GM23248 (cell line): ENCODE results near the gene ANKRD12. TPM values are rescaled to one million over a fixed set of nuclear protein-coding genes. Genes with fewer than 3 reads are reported as not detected.

ENCODE experiments used
- DNase-seq: peaks from one replicate; pipeline ENCODE4 v3.0.0-alpha.2; 2015
- H2AFZ ChIP-seq: fragments of 200-600 bp; sonication (generic); 2 replicates; pipeline ENCODE4 v1.6.1; 2016; ENCODE audit warnings: antibody characterized with exemption
- H3F3A ChIP-seq: fragments of 200-600 bp; sonication (generic); 2 replicates; pipeline ENCODE4 v1.6.1; 2016; ENCODE audit warnings: mild to moderate bottlenecking, antibody characterized with exemption, mixed run types; ENCODE audit not compliant: insufficient read depth
- H3K27ac ChIP-seq: fragments of 200-600 bp; sonication (generic); 2 replicates; pipeline ENCODE4 v1.5.1; 2016; ENCODE audit warnings: mild to moderate bottlenecking
- H3K27me3 ChIP-seq: fragments of 200-600 bp; sonication (generic); replicated peaks from 2 replicates; pipeline ENCODE4 v1.6.1; 2016; ENCODE audit warnings: mild to moderate bottlenecking; ENCODE audit not compliant: insufficient read depth
- H3K36me3 ChIP-seq: fragments of 200-600 bp; sonication (generic); 2 replicates; pipeline ENCODE4 v1.6.1; 2016; ENCODE audit warnings: low read depth, mild to moderate bottlenecking
- H3K4me1 ChIP-seq: fragments of 200-600 bp; sonication (generic); 2 replicates; pipeline ENCODE4 v1.6.1; 2016; ENCODE audit warnings: mild to moderate bottlenecking; ENCODE audit not compliant: insufficient read depth
- H3K4me2 ChIP-seq: fragments of 200-600 bp; sonication (generic); one replicate; pipeline ENCODE4 v1.6.1; 2016; ENCODE audit warnings: mild to moderate bottlenecking; ENCODE audit not compliant: unreplicated experiment
- H3K4me3 ChIP-seq: fragments of 200-600 bp; sonication (generic); 2 replicates; pipeline ENCODE4 v1.5.1; 2016; ENCODE audit warnings: mild to moderate bottlenecking
- H3K79me2 ChIP-seq: fragments of 200-600 bp; sonication (generic); 2 replicates; pipeline ENCODE4 v1.6.1; 2016; ENCODE audit warnings: mild to moderate bottlenecking; ENCODE audit not compliant: insufficient read depth
- H3K9ac ChIP-seq: fragments of 200-600 bp; sonication (generic); 2 replicates; pipeline ENCODE4 v1.6.1; 2016; ENCODE audit warnings: mild to moderate bottlenecking
- H3K9me2 ChIP-seq: fragments of 200-600 bp; sonication (generic); 2 replicates; pipeline ENCODE4 v1.6.1; 2016; ENCODE audit warnings: mixed run types, mild to moderate bottlenecking, moderate library complexity; ENCODE audit not compliant: insufficient read depth
- H3K9me3 ChIP-seq: fragments of 200-600 bp; sonication (generic); one replicate; pipeline ENCODE4 v1.6.1; 2017; ENCODE audit warnings: low read depth
- H4K20me1 ChIP-seq: fragments of 200-600 bp; sonication (generic); 2 replicates; pipeline ENCODE4 v1.6.0; 2016; ENCODE audit not compliant: insufficient read depth
- EZH2 ChIP-seq: fragments of 200-600 bp; sonication (generic); IDR thresholded peaks from 2 replicates; pipeline ENCODE4 v1.6.1; 2018; ENCODE audit warnings: antibody characterized with exemption, mild to moderate bottlenecking; ENCODE audit not compliant: insufficient read depth, poor library complexity, severe bottlenecking
- EZH2phosphoT487 ChIP-seq: fragments of 200-600 bp; sonication (generic); IDR thresholded peaks from 2 replicates; pipeline ENCODE4 v1.6.1; 2018; ENCODE audit warnings: antibody characterized with exemption, moderate library complexity, mild to moderate bottlenecking, low read depth; ENCODE audit not compliant: insufficient read depth
- WGBS, 2 experiments: methylation state at CpG; one replicate each; pipeline ENCODE4 v1.1.6; 2015 to 2017; ENCODE audit warnings: low lambda C conversion rate in 2 of 2, low coverage in 1 of 2; ENCODE audit errors: missing lambda C conversion rate in 2 of 2; 5-methylcytosine and 5-hydroxymethylcytosine counted together
- in situ Hi-C: fragments of 300-500 bp; cut with MboI; formaldehyde crosslinking; loops from 2 replicates; pipeline ENCODE4 v1.15.0; 2020
- polyA plus RNA-seq: library from polyadenylated mRNA; unstranded; fragments of >200 nt; fragmentation: Nextera tagmentation; extraction: Ambion mirVana; gene quantifications from 2 replicates; pipeline ENCODE4 v1.2.1, GENCODE V29; 2016
- total RNA-seq: library from RNA; depleted of rRNA; stranded (reverse); fragments of >200 nt; shearing (Covaris generic); gene quantifications from 2 replicates; pipeline ENCODE4 v1.2.3, GENCODE V29; 2014

Gene ANKRD12
- total and polyA plus RNA-seq, 2 experiments from 2014 or later: 16.5 to 34.8 TPM

DNA sequence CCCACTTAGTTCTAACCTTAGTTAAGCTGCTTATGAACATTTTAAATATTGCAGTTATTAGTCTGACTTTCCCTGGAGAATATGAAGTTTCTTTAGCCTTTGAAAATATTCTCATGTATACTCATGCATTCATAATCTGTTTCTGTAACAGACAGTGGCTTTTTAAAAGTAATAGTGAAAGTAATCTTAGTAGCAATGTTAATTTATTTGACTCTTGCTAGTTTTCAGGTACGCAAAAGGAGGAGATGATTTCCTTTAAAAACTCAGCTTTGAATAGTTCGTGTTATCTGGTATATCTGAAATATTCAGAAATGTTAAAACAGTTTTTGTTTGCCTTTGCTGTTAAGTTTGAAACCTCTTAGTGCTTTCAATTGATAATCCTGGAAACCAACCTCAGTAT is 3.8 kb downstream of the ANKRD12 start:
- H3K4me3 ChIP-seq: peak overlapping the region; percentile 83
- in situ Hi-C loops: no loop called here
- 50 to 52% methylated on average over 2 of the region's 2 CpGs for WGBS, 2 experiments
- H4K20me1 ChIP-seq: no peaks in the 10 kb centered on the region
- H3K4me2 ChIP-seq: peak overlapping the region; percentile 98
- 0 out of 2 replicates have a peak, but pooled peaks cover 1% of the 10 kb centered on the region for H3K36me3 ChIP-seq
- no peaks in the 10 kb centered on the region for H3K9me2 ChIP-seq
- peak overlapping the region; percentile 95 for H3K9ac ChIP-seq
- H2AFZ ChIP-seq: no peak overlapping the region
- H3K79me2 ChIP-seq: peaks cover 77% of the 10 kb centered on the region
- H3F3A ChIP-seq: peaks cover 29% of the 10 kb centered on the region
- H3K9me3 ChIP-seq: no peaks in the 10 kb centered on the region
- no peaks in the 10 kb centered on the region for H3K27me3 ChIP-seq
- no peak for TF ChIP-seq EZH2phosphoT487
- no peak for TF ChIP-seq EZH2
- peak; percentile 18 for DNase-seq
- H3K27ac ChIP-seq: peak overlapping the region; percentile 98
- peaks cover 37% of the 10 kb centered on the region for H3K4me1 ChIP-seq

DNA sequence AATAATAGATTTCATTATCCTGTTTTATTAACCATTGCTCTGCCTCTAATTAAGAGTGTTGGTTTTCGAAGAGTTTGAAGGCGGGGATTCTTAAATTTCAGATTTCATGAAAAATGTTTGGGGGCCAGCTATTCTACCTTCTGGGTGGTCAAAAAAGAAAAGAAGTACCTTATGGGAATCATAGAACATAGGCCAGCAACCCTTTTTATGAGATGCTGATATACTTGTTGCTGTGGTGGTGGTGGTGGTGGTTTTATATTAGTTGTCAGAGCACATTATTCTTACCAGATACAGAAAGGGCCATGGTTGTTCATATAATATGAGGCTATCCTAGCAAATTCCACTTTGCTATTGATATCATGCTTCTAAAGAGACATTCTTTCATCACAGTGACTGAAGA is 4.4 kb downstream of the ANKRD12 start:
- WGBS, 2 experiments: 92 to 99% methylated on average over 2 of the region's 2 CpGs
- H3K4me2 ChIP-seq: peak overlapping the region; percentile 98
- H3F3A ChIP-seq: peaks cover 24% of the 10 kb centered on the region
- peak overlapping the region; percentile 98 for H3K27ac ChIP-seq
- in situ Hi-C loops: no loop called here
- no peaks in the 10 kb centered on the region for H3K36me3 ChIP-seq
- peak overlapping the region; percentile 95 for H3K9ac ChIP-seq
- TF ChIP-seq EZH2phosphoT487 (no peak), EZH2 (no peak)
- DNase-seq: no peak
- H3K9me2 ChIP-seq: no peaks in the 10 kb centered on the region
- H3K9me3 ChIP-seq: no peaks in the 10 kb centered on the region
- H3K4me3 ChIP-seq: peak overlapping the region; percentile 83
- H3K27me3 ChIP-seq: no peaks in the 10 kb centered on the region
- H4K20me1 ChIP-seq: no peaks in the 10 kb centered on the region
- H2AFZ ChIP-seq: no peak overlapping the region
- H3K4me1 ChIP-seq: peaks cover 42% of the 10 kb centered on the region
- peaks cover 83% of the 10 kb centered on the region for H3K79me2 ChIP-seq

DNA sequence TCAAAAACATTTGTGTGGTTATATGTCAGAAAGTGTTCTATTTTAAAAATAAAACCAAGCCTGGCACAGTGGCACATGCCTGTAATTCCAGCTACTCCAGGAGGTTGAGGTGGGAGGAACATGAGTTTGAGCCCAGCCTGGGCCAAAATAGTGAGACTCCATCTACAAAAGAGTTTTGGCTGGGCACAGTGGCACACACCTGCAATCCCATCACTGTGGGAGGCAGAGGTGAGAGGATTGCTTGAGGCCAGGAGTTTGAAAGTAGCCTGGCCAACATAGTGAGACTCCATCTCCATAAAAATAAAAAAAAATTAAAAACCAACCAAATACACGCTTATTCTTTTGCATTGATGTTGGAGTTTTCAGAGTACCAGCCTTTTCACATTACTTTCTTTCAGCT is 9.6 kb downstream of the ANKRD12 start:
- Histone ChIP-seq H3K79me2 (peaks cover 100% of the 10 kb centered on the region), H3K4me1 (peaks cover 39% of the 10 kb centered on the region), H3K36me3 (no peaks in the 10 kb centered on the region), H3K9me2 (no peaks in the 10 kb centered on the region), H3K9ac (0 out of 2 replicates have a peak overlapping the region, but pooled peaks have one; percentile 7), H3K9me3 (no peaks in the 10 kb centered on the region), H3K4me3 (no peak overlapping the region), H2AFZ (no peak overlapping the region), H3K27ac (no peak overlapping the region), H4K20me1 (peaks cover 10% of the 10 kb centered on the region; the same call in 1 of the 2 replicates), H3K27me3 (no peaks in the 10 kb centered on the region), H3F3A (peaks cover 8% of the 10 kb centered on the region; the same call in 1 of the 2 replicates), H3K4me2 (no peak overlapping the region)
- TF ChIP-seq EZH2: no peak
- TF ChIP-seq EZH2phosphoT487: no peak
- in situ Hi-C loops: no loop called here
- no peak for DNase-seq
- WGBS, 2 experiments: 67 to 77% methylated on average over 1 of the region's 1 CpG

DNA sequence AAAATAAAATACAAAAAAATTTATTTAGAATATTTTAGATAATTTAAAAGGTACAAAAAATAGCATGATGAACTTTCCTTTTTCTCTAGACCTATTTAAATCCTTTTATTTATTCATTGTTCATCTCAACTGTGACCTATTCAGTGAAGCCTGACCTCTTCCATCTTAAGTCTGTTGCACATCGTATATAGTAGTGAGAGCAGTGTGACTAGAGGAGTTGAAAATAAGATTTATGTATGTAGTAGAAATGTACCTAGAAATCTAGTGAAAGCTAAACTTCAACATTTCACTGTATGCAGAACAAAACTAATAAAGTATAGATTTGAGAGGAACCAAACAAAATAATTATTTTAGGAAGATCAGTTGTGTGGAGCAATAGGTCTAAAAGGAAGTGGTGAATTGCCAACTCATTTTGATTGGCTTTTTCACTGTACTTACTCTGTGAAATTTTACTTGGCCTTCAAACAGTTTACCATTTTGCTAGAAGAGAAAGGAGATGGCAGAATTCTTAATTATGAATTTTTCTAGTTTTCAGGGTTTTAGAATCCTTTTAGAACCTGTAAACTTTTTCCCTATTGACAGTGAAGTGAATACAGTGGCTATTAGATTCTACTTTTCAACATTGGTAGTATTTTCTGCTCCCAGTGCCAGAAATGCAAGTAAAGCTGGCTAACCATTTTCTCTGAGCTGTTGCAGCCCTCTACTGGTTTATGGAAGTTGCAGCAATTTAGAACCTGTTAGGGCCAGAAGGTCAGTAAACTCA is 11.0 kb downstream of the ANKRD12 start:
- in situ Hi-C loops: no loop called here
- peaks cover 14% of the 10 kb centered on the region; the same call in 1 of the 2 replicates for H4K20me1 ChIP-seq

More for the DNA sequence above, 11.0 kb downstream of the ANKRD12 start:
- peak overlapping the region; percentile 14; the same call in 1 of the 2 replicates for H3K4me3 ChIP-seq
- H3K36me3 ChIP-seq: no peaks in the 10 kb centered on the region
- TF ChIP-seq EZH2: no peak
- TF ChIP-seq EZH2phosphoT487: no peak
- H3F3A ChIP-seq: peaks cover 8% of the 10 kb centered on the region; the same call in 1 of the 2 replicates
- H2AFZ ChIP-seq: 0 out of 2 replicates have a peak overlapping the region, but pooled peaks have one; percentile 2
- H3K9ac ChIP-seq: peak overlapping the region; percentile 47; the same call in 1 of the 2 replicates
- H3K4me2 ChIP-seq: peak overlapping the region; percentile 67
- H3K4me1 ChIP-seq: peaks cover 26% of the 10 kb centered on the region; the same call in 1 of the 2 replicates
- DNase-seq: peak; percentile 87
- H3K9me2 ChIP-seq: no peaks in the 10 kb centered on the region
- no peaks in the 10 kb centered on the region for H3K27me3 ChIP-seq
- H3K79me2 ChIP-seq: peaks cover 100% of the 10 kb centered on the region
- 11 to 29% methylated on average over 1 of the region's 1 CpG for WGBS, 2 experiments
- peak overlapping the region; percentile 48 for H3K27ac ChIP-seq
- H3K9me3 ChIP-seq: no peaks in the 10 kb centered on the region
